Measurements from ENCODE around the gene ATP6V1E1. TPM values are rescaled to one million over a fixed set of nuclear protein-coding genes. Genes with fewer than 3 reads are reported as not detected.

ATP6V1E1 gene
- total and polyA plus RNA-seq, 7 experiments from 2014 or later, result 51.0 to 120 (median 86.5) TPM

DNA sequence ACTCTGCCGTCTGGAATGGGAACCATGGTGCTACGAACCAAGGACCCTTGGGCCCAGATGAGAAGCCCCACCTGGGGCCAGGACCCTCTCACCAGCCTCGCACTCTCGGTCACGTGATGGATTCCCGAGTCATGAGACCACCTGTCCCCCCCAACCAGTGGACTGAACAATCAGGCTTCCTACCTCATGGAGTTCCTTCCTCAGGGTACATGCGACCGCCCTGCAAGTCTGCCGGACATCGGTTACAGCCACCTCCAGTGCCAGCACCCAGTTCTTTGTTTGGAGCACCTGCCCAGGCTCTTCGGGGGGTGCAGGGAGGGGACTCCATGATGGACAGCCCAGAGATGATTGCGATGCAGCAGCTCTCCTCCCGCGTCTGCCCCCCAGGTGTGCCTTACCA is 86.1 kb downstream of the ATP6V1E1 start:
- no peaks in the 10 kb centered on the region for H3K4me1 ChIP-seq (ENCODE audit: control insufficient read depth in 2 of 2, insufficient read depth in 2 of 2, low read length in 2 of 2)
- no peak overlapping the region for H3K4me3 ChIP-seq (ENCODE audit: low read length)
- H3K4me1 Mint-ChIP-seq, result no peaks in the 10 kb centered on the region
- H3K27me3 ChIP-seq (ENCODE audit: control insufficient read depth in 2 of 2, insufficient read depth in 2 of 2, low read length in 2 of 2), result no peaks in the 10 kb centered on the region
- no peaks in the 10 kb centered on the region for H3K36me3 ChIP-seq (ENCODE audit: control insufficient read depth in 2 of 3, insufficient read depth in 3 of 3, low read length in 3 of 3)
- intact Hi-C loops (cut with micrococcal nuclease), result no loop called here
- POLR2A ChIA-PET, result no interaction called here
- no peak overlapping the region for H3K4me3 Mint-ChIP-seq
- ATAC-seq, result no peak
- H3K9me3 Mint-ChIP-seq, result no peaks in the 10 kb centered on the region
- no peaks in the 10 kb centered on the region for H3K9me3 ChIP-seq (ENCODE audit: control insufficient read depth in 2 of 3, low read length in 3 of 3)
- no peak overlapping the region for H3K27ac Mint-ChIP-seq
- no peaks in the 10 kb centered on the region for H3K36me3 Mint-ChIP-seq
- H3K27me3 Mint-ChIP-seq, result peaks cover 0 to 4% (median 3%) of the 10 kb centered on the region in 5 donors
- no peak overlapping the region for H3K27ac ChIP-seq (ENCODE audit: low read depth, low read length)
- CTCF ChIA-PET, result no interaction called here
- DNase-seq, result no peak

Other genes with a start within 250 kb of the ATP6V1E1 start
- gene SLC25A18, start 65.3 kb downstream of the ATP6V1E1 start, total RNA-seq, result not detected
- under 1 TPM in 1 of 2 donors, not detected in 1; 0.08 TPM for gene SLC25A18, start 65.3 kb downstream of the ATP6V1E1 start, polyA plus RNA-seq
- gene BCL2L13, start 10.0 kb upstream of the ATP6V1E1 start, total RNA-seq, result 10 to 100 TPM; 21.9 to 39.1 (median 32.8) TPM
- gene BCL2L13, start 10.0 kb upstream of the ATP6V1E1 start, polyA plus RNA-seq, result 10 to 100 TPM; 44.9 to 48.0 TPM
- gene BID, start 145.7 kb upstream of the ATP6V1E1 start, total RNA-seq, result 10 to 100 TPM; 15.4 to 64.6 (median 21.9) TPM
- gene BID, start 145.7 kb upstream of the ATP6V1E1 start, polyA plus RNA-seq, result 10 to 100 TPM; 51.4 to 66.2 TPM

Data from naive thymus-derived CD4-positive, alpha-beta T cell (primary cell).